ENCODE measurements around the gene ATG13. TPM values are rescaled to one million over a fixed set of nuclear protein-coding genes. Genes with fewer than 3 reads are reported as not detected.
A peak's percentile ranks its signal among the peaks of the same experiment; 100 is the strongest.

The ATG13 gene
- total RNA-seq, 2 donors from 2014 or later = 96.4 to 130 TPM

DNA sequence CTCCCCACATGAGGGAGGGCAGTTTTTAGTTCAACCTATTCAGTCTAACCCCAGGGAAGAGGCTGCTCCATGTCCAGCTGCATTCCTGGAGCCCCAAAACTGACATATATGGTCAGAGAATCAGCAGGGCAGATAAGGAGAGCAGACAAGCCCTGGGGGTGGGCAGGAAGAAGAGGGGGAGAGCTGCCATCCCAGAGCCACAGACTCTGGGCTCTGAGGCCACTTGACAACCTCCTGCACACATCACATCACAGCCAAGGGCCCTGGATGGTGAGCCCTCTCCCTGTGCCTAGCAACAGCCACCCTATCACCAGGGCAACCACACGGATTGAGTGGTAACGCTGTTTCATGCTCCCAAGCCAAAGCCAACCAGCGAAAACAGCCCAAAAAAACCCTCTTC is 80.0 kb downstream of the ATG13 start:
- Mint-ChIP-seq H3K4me3 (no peak overlapping the region), H3K36me3 (ENCODE audit: low read depth) (peaks cover 23% of the 10 kb centered on the region)
- no peak for TF ChIP-seq CTCF (conservative IDR thresholded peaks at IDR 0.05)

DNA sequence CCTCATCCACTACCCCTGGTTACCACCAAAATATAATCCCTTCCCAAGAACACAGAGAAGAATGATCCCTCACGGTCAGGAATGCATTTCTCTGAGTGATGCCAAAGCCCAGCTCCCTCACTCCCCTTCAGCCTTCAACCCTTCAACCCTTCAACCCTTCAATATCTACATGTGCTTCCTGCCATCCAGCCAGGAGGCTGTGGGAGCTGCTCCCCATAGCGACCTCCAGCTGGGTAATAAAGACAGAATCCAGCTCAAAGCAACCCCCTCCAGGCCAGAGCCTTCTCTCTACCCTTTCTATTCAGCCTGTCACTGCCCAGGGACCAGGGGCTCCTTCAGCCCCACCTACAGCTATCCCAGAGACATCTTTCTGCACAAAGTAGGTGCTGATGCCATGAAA is 80.4 kb downstream of the ATG13 start:
- no peaks in the 10 kb centered on the region for H3K9me3 Mint-ChIP-seq
- Histone ChIP-seq H3K27me3 (ENCODE audit: control insufficient read depth, insufficient read depth, low read length, poor library complexity, severe bottlenecking) (no peaks in the 10 kb centered on the region), H3K27ac (ENCODE audit: low read depth, low read length) (peak overlapping the region; percentile 83), H3K36me3 (ENCODE audit: control insufficient read depth, insufficient read depth, low read length) (peaks cover 36% of the 10 kb centered on the region), H3K4me1 (ENCODE audit: control insufficient read depth, insufficient read depth, low read length) (peaks cover 5% of the 10 kb centered on the region), H3K4me3 (ENCODE audit: low read length) (no peak overlapping the region), H3K9ac (ENCODE audit: extremely low read depth, low read length, poor library complexity, severe bottlenecking) (no peak overlapping the region), H3K9me3 (ENCODE audit: control insufficient read depth, low read length) (no peaks in the 10 kb centered on the region)
- peaks cover 6% of the 10 kb centered on the region for H3K4me1 Mint-ChIP-seq
- peak overlapping the region; percentile 19 for H3K27ac Mint-ChIP-seq
- no peaks in the 10 kb centered on the region for H3K27me3 Mint-ChIP-seq (ENCODE audit: insufficient read depth)
- 80 to 83% methylated on average over 1 to 2 of the region's 2 CpGs for WGBS, 2 experiments (ENCODE audit: insufficient coverage in 1 of 2, insufficient read length in 1 of 2)
- H3K4me3 Mint-ChIP-seq = no peak overlapping the region
- DNase-seq = no peak
- no peak for TF ChIP-seq CTCF (conservative IDR thresholded peaks at IDR 0.05)
- H3K36me3 Mint-ChIP-seq (ENCODE audit: low read depth) = peaks cover 27% of the 10 kb centered on the region

More for the DNA sequence above, 80.0 kb downstream of the ATG13 start:
- Histone ChIP-seq H3K27ac (ENCODE audit: low read depth, low read length) (peak overlapping the region; percentile 83), H3K4me3 (ENCODE audit: low read length) (no peak overlapping the region), H3K36me3 (ENCODE audit: control insufficient read depth, insufficient read depth, low read length) (peaks cover 32% of the 10 kb centered on the region), H3K9ac (ENCODE audit: extremely low read depth, low read length, poor library complexity, severe bottlenecking) (no peak overlapping the region), H3K9me3 (ENCODE audit: control insufficient read depth, low read length) (no peaks in the 10 kb centered on the region), H3K27me3 (ENCODE audit: control insufficient read depth, insufficient read depth, low read length, poor library complexity, severe bottlenecking) (no peaks in the 10 kb centered on the region), H3K4me1 (ENCODE audit: control insufficient read depth, insufficient read depth, low read length) (peaks cover 5% of the 10 kb centered on the region)
- Mint-ChIP-seq H3K27ac (peak overlapping the region; percentile 19), H3K4me1 (peaks cover 6% of the 10 kb centered on the region), H3K9me3 (no peaks in the 10 kb centered on the region), H3K27me3 (ENCODE audit: insufficient read depth) (no peaks in the 10 kb centered on the region)
- DNase-seq = no peak
- 60 to 81% methylated on average over 2 to 3 of the region's 3 CpGs for WGBS, 2 experiments (ENCODE audit: insufficient coverage in 1 of 2, insufficient read length in 1 of 2)

GRCh38 chr11:46698597-46698996 is 81.2 kb downstream of the ATG13 start:
- H3K27me3 Mint-ChIP-seq (ENCODE audit: insufficient read depth) = no peaks in the 10 kb centered on the region
- peak overlapping the region; percentile 98 for H3K4me3 Mint-ChIP-seq
- peaks cover 38% of the 10 kb centered on the region for H3K36me3 ChIP-seq (ENCODE audit: control insufficient read depth, insufficient read depth, low read length)
- H3K4me1 ChIP-seq (ENCODE audit: control insufficient read depth, insufficient read depth, low read length) = peaks cover 5% of the 10 kb centered on the region
- no peak for DNase-seq
- H3K9ac ChIP-seq (ENCODE audit: extremely low read depth, low read length, poor library complexity, severe bottlenecking) = no peak overlapping the region
- no peak overlapping the region for H3K27ac ChIP-seq (ENCODE audit: low read depth, low read length)
- WGBS, 2 experiments (ENCODE audit: insufficient coverage in 1 of 2, insufficient read length in 1 of 2) = 70 to 80% methylated on average over 1 of the region's 1 CpG
- no peaks in the 10 kb centered on the region for H3K9me3 ChIP-seq (ENCODE audit: control insufficient read depth, low read length)
- peaks cover 35% of the 10 kb centered on the region for H3K36me3 Mint-ChIP-seq (ENCODE audit: low read depth)
- peak overlapping the region; percentile 94 for H3K4me3 ChIP-seq (ENCODE audit: low read length)
- no peak for TF ChIP-seq CTCF (conservative IDR thresholded peaks at IDR 0.05)
- no peak overlapping the region for H3K27ac Mint-ChIP-seq
- peaks cover 6% of the 10 kb centered on the region for H3K4me1 Mint-ChIP-seq
- H3K27me3 ChIP-seq (ENCODE audit: control insufficient read depth, insufficient read depth, low read length, poor library complexity, severe bottlenecking) = no peaks in the 10 kb centered on the region
- H3K9me3 Mint-ChIP-seq = no peaks in the 10 kb centered on the region

Data from endodermal cell (in vitro differentiated cells).